Smooth muscle cell (in vitro differentiated cells): ENCODE measurements around the gene OPCML. TPM values are rescaled to one million over a fixed set of nuclear protein-coding genes. Genes with fewer than 3 reads are reported as not detected.

ENCODE experiments used
- DNase-seq: peaks from one replicate; lab custom pipeline; 2025; ENCODE audit not compliant: unreplicated experiment; lab: John Stamatoyannopoulos, UW
- H2AFZ ChIP-seq: fragments of 200-600 bp; sonication (generic); 2 replicates; pipeline ENCODE4 v1.6.0; 2016; ENCODE audit warnings: antibody characterized with exemption, low read depth, mild to moderate bottlenecking
- H3F3A ChIP-seq: fragments of 200-600 bp; sonication (generic); 2 replicates; pipeline ENCODE4 v1.6.0; 2017; ENCODE audit warnings: antibody characterized with exemption, low read depth
- H3K27ac ChIP-seq: fragments of 200-600 bp; sonication (generic); 2 replicates; pipeline ENCODE4 v1.5.1; 2016; ENCODE audit warnings: low read depth, mild to moderate bottlenecking
- H3K27me3 ChIP-seq: fragments of 200-600 bp; sonication (generic); 2 replicates; pipeline ENCODE4 v1.6.1; 2016; ENCODE audit warnings: low read depth, mild to moderate bottlenecking
- H3K36me3 ChIP-seq: fragments of 200-600 bp; sonication (generic); 2 replicates; pipeline ENCODE4 v1.5.1; 2016; ENCODE audit warnings: low read depth
- H3K4me1 ChIP-seq: fragments of 200-600 bp; sonication (generic); 2 replicates; pipeline ENCODE4 v1.5.1; 2016; ENCODE audit warnings: low read depth
- H3K4me2 ChIP-seq: fragments of 200-600 bp; sonication (generic); 2 replicates; pipeline ENCODE4 v1.6.0; 2016; ENCODE audit warnings: mild to moderate bottlenecking
- H3K4me3 ChIP-seq: fragments of 200-600 bp; sonication (generic); 2 replicates; pipeline ENCODE4 v1.5.1; 2016; ENCODE audit warnings: mild to moderate bottlenecking
- H3K79me2 ChIP-seq: fragments of 200-600 bp; sonication (generic); 2 replicates; pipeline ENCODE4 v1.6.0; 2016; ENCODE audit warnings: low read depth, mild to moderate bottlenecking
- H3K9ac ChIP-seq: fragments of 200-600 bp; sonication (generic); 2 replicates; pipeline ENCODE4 v1.6.0; 2016; ENCODE audit warnings: low read depth
- H3K9me3 ChIP-seq: fragments of 200-600 bp; sonication (generic); replicated peaks from 2 replicates; pipeline ENCODE4 v1.5.1; 2016; ENCODE audit warnings: low read depth
- H4K20me1 ChIP-seq: fragments of 200-600 bp; sonication (generic); 2 replicates; pipeline ENCODE4 v1.6.0; 2016; ENCODE audit warnings: low read depth
- CTCF ChIP-seq: fragments of 200-600 bp; sonication (generic); IDR thresholded peaks from 2 replicates; pipeline ENCODE4 v1.5.1; 2017; ENCODE audit warnings: borderline replicate concordance, mild to moderate bottlenecking, antibody characterized with exemption; ENCODE audit not compliant: insufficient read depth, poor library complexity, severe bottlenecking
- WGBS: methylation state at CpG from one replicate; pipeline ENCODE4 v1.1.7; 2016; ENCODE audit warnings: low lambda C conversion rate; 5-methylcytosine and 5-hydroxymethylcytosine counted together
- polyA plus RNA-seq: library from polyadenylated mRNA; unstranded; fragments of >200 nt; fragmentation: Nextera tagmentation; extraction: Ambion mirVana; gene quantifications from 2 replicates; pipeline ENCODE4 v1.2.1, GENCODE V29; 2016
- total RNA-seq: library from RNA; depleted of rRNA; stranded (reverse); fragments of >200 nt; gene quantifications from 2 replicates; pipeline ENCODE4 v1.2.3, GENCODE V29; 2014

OPCML gene
- total and polyA plus RNA-seq, 2 experiments from 2014 or later, result 0.42 to 0.58 TPM

- H3K79me2 ChIP-seq, result no peaks in the 10 kb centered on the region
- H3K4me1 ChIP-seq, result no peaks in the 10 kb centered on the region
- H3K27ac ChIP-seq, result no peak overlapping the region
- H3K27me3 ChIP-seq, result no peaks in the 10 kb centered on the region
- H3F3A ChIP-seq, result no peaks in the 10 kb centered on the region
- WGBS, result 66% methylated on average over 3 of the region's 3 CpGs
- H3K9ac ChIP-seq, result no peak overlapping the region
- H3K9me3 ChIP-seq, result no peaks in the 10 kb centered on the region
- no peaks in the 10 kb centered on the region for H4K20me1 ChIP-seq
- TF ChIP-seq CTCF, result no peak
- H3K4me2 ChIP-seq, result no peak overlapping the region
- H3K36me3 ChIP-seq, result no peaks in the 10 kb centered on the region
- H2AFZ ChIP-seq, result no peak overlapping the region
- no peak overlapping the region for H3K4me3 ChIP-seq
- no peak for DNase-seq
Measured at GRCh38 chr11:133549826-133550225, 17.5 kb upstream of the OPCML start.

DNA sequence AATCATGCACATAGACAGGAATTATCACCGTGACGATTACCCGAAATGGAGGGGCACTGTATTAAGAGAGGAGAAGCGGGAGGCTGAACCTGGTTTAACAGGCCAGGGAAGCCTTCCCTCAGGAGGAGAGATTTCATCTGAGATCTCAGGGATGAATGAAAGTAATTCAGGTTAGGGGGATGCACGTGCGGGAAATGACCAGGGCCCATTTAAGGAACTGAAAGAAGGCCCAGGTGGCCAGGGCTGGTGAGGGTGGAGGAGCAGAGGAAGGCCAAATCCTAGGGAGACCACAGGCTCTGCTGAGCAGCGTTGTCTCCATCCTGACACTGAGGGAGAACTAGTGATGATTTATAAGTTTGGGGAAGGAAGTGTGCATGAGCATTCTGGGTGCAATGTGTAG lies 16.3 kb upstream of the OPCML start:
- Histone ChIP-seq H3K4me3 (no peak overlapping the region), H3K27ac (no peak overlapping the region), H3F3A (no peaks in the 10 kb centered on the region), H3K9me3 (no peaks in the 10 kb centered on the region), H3K27me3 (no peaks in the 10 kb centered on the region), H3K79me2 (no peaks in the 10 kb centered on the region), H4K20me1 (no peaks in the 10 kb centered on the region), H3K36me3 (no peaks in the 10 kb centered on the region), H3K9ac (no peak overlapping the region), H3K4me2 (no peak overlapping the region), H3K4me1 (no peaks in the 10 kb centered on the region), H2AFZ (no peak overlapping the region)
- no peak for DNase-seq
- WGBS, result 94% methylated on average over 7 of the region's 7 CpGs
- no peak for TF ChIP-seq CTCF

DNA sequence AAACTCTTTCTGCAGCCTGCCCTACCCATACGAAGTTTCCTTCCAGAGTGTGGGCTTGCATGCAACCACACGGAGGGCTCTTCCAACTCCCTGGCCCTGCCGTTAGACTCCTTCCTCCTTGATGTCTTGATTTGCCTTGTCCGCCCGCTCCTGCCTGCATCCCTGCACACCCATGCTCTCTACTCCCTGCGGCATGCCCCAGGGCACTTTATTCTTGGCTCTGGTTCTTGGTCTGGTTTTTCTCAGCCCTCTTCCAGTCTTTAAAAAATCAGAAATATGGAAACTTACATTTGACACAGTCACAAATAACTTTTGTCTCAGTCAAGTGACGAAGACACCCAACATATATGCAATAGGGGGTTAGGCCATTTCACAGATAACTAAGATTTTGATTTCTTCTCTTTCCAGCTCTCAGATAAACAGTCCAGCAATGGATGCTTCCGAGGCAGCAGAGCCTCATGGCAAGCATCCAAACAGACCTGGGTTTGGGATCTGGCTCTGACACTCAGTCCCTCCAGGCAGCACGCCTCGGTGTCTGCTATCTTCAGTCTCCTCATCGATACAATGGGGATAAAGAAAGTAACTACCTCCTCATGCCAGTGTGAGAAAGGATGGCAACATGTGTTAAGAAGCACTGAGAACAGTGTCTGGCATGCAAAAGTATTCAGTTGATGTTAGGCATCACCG lies 15.7 kb upstream of the OPCML start:
- no peak overlapping the region for H3K4me3 ChIP-seq
- no peaks in the 10 kb centered on the region for H3K79me2 ChIP-seq
- no peaks in the 10 kb centered on the region for H3K4me1 ChIP-seq
- H3K36me3 ChIP-seq, result no peaks in the 10 kb centered on the region
- no peak overlapping the region for H3K4me2 ChIP-seq
- 82% methylated on average over 12 of the region's 12 CpGs for WGBS
- no peaks in the 10 kb centered on the region for H3F3A ChIP-seq
- H3K27ac ChIP-seq, result no peak overlapping the region
- no peak for DNase-seq
- no peak for TF ChIP-seq CTCF
- H3K9ac ChIP-seq, result no peak overlapping the region
- H2AFZ ChIP-seq, result no peak overlapping the region
- H4K20me1 ChIP-seq, result no peaks in the 10 kb centered on the region
- no peaks in the 10 kb centered on the region for H3K9me3 ChIP-seq
- H3K27me3 ChIP-seq, result no peaks in the 10 kb centered on the region

GRCh38 chr11:133545199-133545803 lies 13.0 kb upstream of the OPCML start:
- TF ChIP-seq CTCF, result no peak
- H3F3A ChIP-seq, result no peaks in the 10 kb centered on the region

More at GRCh38 chr11:133545199-133545803, 13.0 kb upstream of the OPCML start:
- no peaks in the 10 kb centered on the region for H3K27me3 ChIP-seq
- H3K4me3 ChIP-seq, result no peak overlapping the region
- no peaks in the 10 kb centered on the region for H4K20me1 ChIP-seq
- no peak overlapping the region for H3K9ac ChIP-seq
- no peak overlapping the region for H3K4me2 ChIP-seq
- H3K27ac ChIP-seq, result no peak overlapping the region
- no peak for DNase-seq
- no peaks in the 10 kb centered on the region for H3K79me2 ChIP-seq
- H3K4me1 ChIP-seq, result peaks cover 10% of the 10 kb centered on the region
- 55% methylated on average over 8 of the region's 8 CpGs for WGBS
- no peaks in the 10 kb centered on the region for H3K9me3 ChIP-seq
- H2AFZ ChIP-seq, result no peak overlapping the region
- no peaks in the 10 kb centered on the region for H3K36me3 ChIP-seq
